ENCODE data around the gene MAD1L1.

GRCh38 chr7:1802899-1803298, 429.8 kb downstream of the MAD1L1 start:
- TF ChIP-seq EZH2 (IDR thresholded peaks at IDR 0.05; ENCODE audit: low read depth) = no peak
- no peak for TF ChIP-seq CTCF (conservative IDR thresholded peaks at IDR 0.05)

All from PC-9 (cell line).